ENCODE data around the gene CRIP2. TPM values are rescaled to one million over a fixed set of nuclear protein-coding genes. Genes with fewer than 3 reads are reported as not detected.

Gene CRIP2
- total RNA-seq, 1 donor from 2014 or later = 71.8 TPM

DNA sequence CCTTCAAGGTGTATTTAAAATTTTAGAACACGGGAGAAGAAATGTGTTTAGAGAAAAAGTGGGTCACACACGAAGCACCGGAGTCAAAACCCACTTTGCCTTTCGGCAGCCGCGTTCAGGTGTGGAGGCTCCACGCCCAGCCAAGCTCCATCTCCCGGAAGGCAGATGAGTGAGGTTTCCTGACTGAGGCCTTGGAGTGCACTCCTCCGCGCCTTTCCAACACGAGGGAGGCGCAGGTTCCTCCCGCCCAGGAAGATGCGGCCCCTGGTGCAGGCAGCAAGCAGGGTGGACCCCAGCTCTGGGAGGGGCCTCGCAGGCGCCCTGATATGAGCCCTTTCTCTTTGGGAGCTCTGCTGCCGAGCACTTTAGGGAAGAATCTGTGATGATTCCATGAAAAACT, 32.5 kb upstream of the CRIP2 start:
- FAIRE-seq (no peak), DNase-seq (ENCODE audit: low read depth) (no peak)
- no peak overlapping the region for H3K4me2 ChIP-seq (ENCODE audit: low read length)
- H3K4me1 ChIP-seq (ENCODE audit: insufficient read depth, low read length) = no peaks in the 10 kb centered on the region
- Mint-ChIP-seq H3K27ac (ENCODE audit: unreplicated experiment) (peak overlapping the region; percentile 53), H3K36me3 (ENCODE audit: low read depth, unreplicated experiment) (peaks cover 4% of the 10 kb centered on the region), H3K9me3 (ENCODE audit: unreplicated experiment) (no peaks in the 10 kb centered on the region), H3K4me3 (ENCODE audit: unreplicated experiment) (no peak overlapping the region), H3K4me1 (ENCODE audit: low read depth, unreplicated experiment) (no peaks in the 10 kb centered on the region), H3K27me3 (ENCODE audit: low read depth, unreplicated experiment) (no peaks in the 10 kb centered on the region)
- H3K27ac ChIP-seq (ENCODE audit: low read depth, low read length) = no peak overlapping the region
- H3K9me3 ChIP-seq (ENCODE audit: insufficient read depth, low read depth, low read length) = no peaks in the 10 kb centered on the region
- H4K20me1 ChIP-seq (ENCODE audit: insufficient read depth, low read length) = peaks cover 66% of the 10 kb centered on the region
- H3K79me2 ChIP-seq (ENCODE audit: insufficient read depth, low read length) = peaks cover 57% of the 10 kb centered on the region
- no peak overlapping the region for H3K9ac ChIP-seq (ENCODE audit: low read length)
- H2AFZ ChIP-seq (ENCODE audit: low read depth, low read length) = no peak overlapping the region
- no peak overlapping the region for H3K4me3 ChIP-seq (ENCODE audit: insufficient read depth, low read depth, low read length)
- H3K27me3 ChIP-seq (ENCODE audit: insufficient read depth, low read length) = no peaks in the 10 kb centered on the region
- TF ChIP-seq EZH2 (IDR thresholded peaks at IDR 0.05; ENCODE audit: insufficient read depth, low read length) = no peak
- TF ChIP-seq, protein P1, sequence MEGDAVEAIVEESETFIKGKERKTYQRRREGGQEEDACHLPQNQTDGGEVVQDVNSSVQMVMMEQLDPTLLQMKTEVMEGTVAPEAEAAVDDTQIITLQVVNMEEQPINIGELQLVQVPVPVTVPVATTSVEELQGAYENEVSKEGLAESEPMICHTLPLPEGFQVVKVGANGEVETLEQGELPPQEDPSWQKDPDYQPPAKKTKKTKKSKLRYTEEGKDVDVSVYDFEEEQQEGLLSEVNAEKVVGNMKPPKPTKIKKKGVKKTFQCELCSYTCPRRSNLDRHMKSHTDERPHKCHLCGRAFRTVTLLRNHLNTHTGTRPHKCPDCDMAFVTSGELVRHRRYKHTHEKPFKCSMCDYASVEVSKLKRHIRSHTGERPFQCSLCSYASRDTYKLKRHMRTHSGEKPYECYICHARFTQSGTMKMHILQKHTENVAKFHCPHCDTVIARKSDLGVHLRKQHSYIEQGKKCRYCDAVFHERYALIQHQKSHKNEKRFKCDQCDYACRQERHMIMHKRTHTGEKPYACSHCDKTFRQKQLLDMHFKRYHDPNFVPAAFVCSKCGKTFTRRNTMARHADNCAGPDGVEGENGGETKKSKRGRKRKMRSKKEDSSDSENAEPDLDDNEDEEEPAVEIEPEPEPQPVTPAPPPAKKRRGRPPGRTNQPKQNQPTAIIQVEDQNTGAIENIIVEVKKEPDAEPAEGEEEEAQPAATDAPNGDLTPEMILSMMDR (IDR thresholded peaks at IDR 0.05; ENCODE audit: insufficient read depth, low read depth, low read length) = no peak
- peaks cover 7% of the 10 kb centered on the region for H3K36me3 ChIP-seq (ENCODE audit: insufficient read depth, low read length)

DNA sequence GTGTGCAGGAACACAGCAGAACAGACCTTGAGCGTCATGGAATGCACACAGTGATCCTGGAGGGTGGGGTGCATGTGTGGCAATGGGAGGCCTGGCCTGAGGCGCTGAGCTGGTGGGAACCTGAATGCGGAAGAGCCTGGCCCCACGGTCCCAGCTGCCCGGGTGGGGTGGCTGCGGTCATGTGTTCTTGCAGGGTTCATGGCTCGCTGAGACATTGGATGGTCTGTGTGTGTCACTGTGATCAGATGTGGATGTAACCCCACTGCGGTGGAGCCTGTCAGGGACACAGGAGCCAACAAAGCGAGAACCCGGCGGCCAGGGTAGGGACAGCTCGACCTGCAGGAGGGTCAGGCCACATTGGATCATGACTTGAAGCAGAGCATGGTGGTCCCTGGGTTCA, 31.8 kb upstream of the CRIP2 start:
- Histone ChIP-seq H3K79me2 (ENCODE audit: insufficient read depth, low read length) (peaks cover 54% of the 10 kb centered on the region), H3K9ac (ENCODE audit: low read length) (no peak overlapping the region), H3K4me3 (ENCODE audit: insufficient read depth, low read depth, low read length) (no peak overlapping the region), H2AFZ (ENCODE audit: low read depth, low read length) (no peak overlapping the region), H3K27me3 (ENCODE audit: insufficient read depth, low read length) (no peaks in the 10 kb centered on the region), H4K20me1 (ENCODE audit: insufficient read depth, low read length) (peaks cover 66% of the 10 kb centered on the region), H3K4me1 (ENCODE audit: insufficient read depth, low read length) (no peaks in the 10 kb centered on the region), H3K27ac (ENCODE audit: low read depth, low read length) (no peak overlapping the region), H3K9me3 (ENCODE audit: insufficient read depth, low read depth, low read length) (no peaks in the 10 kb centered on the region), H3K36me3 (ENCODE audit: insufficient read depth, low read length) (peaks cover 7% of the 10 kb centered on the region), H3K4me2 (ENCODE audit: low read length) (no peak overlapping the region)
- DNase-seq (ENCODE audit: low read depth) (no peak), FAIRE-seq (no peak)
- Mint-ChIP-seq H3K27me3 (ENCODE audit: low read depth, unreplicated experiment) (no peaks in the 10 kb centered on the region), H3K4me3 (ENCODE audit: unreplicated experiment) (no peak overlapping the region), H3K4me1 (ENCODE audit: low read depth, unreplicated experiment) (no peaks in the 10 kb centered on the region), H3K9me3 (ENCODE audit: unreplicated experiment) (no peaks in the 10 kb centered on the region), H3K36me3 (ENCODE audit: low read depth, unreplicated experiment) (peaks cover 4% of the 10 kb centered on the region), H3K27ac (ENCODE audit: unreplicated experiment) (no peak overlapping the region)
- TF ChIP-seq EZH2 (IDR thresholded peaks at IDR 0.05; ENCODE audit: insufficient read depth, low read length) = no peak
- TF ChIP-seq, protein P1 (IDR thresholded peaks at IDR 0.05; ENCODE audit: insufficient read depth, low read depth, low read length) = no peak

DNA sequence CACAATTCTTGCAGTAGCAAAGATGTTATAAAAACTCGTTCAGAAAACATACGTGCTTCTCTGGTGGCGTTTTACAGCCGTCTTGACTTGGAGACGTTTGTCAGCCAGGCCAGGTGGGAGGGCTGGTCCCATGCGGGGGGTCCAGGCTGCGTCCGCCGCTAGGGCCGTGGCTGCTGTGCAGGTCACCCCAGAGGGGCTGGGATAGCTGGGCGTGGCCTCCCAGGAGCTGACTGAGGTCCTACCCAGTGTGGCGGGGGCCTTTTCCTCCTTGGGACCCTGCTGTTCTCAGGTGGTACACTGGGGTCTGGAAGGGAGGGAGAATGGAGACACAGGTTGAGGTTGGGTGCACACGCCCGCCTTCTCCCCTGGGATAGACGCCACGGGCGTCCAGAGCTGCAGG, 29.8 kb upstream of the CRIP2 start:
- Histone ChIP-seq H2AFZ (ENCODE audit: low read depth, low read length) (no peak overlapping the region), H3K4me1 (ENCODE audit: insufficient read depth, low read length) (no peaks in the 10 kb centered on the region), H3K36me3 (ENCODE audit: insufficient read depth, low read length) (peaks cover 7% of the 10 kb centered on the region), H4K20me1 (ENCODE audit: insufficient read depth, low read length) (peaks cover 60% of the 10 kb centered on the region), H3K4me2 (ENCODE audit: low read length) (no peak overlapping the region), H3K27me3 (ENCODE audit: insufficient read depth, low read length) (no peaks in the 10 kb centered on the region), H3K4me3 (ENCODE audit: insufficient read depth, low read depth, low read length) (no peak overlapping the region), H3K79me2 (ENCODE audit: insufficient read depth, low read length) (peaks cover 52% of the 10 kb centered on the region), H3K9ac (ENCODE audit: low read length) (no peak overlapping the region), H3K27ac (ENCODE audit: low read depth, low read length) (no peak overlapping the region), H3K9me3 (ENCODE audit: insufficient read depth, low read depth, low read length) (no peaks in the 10 kb centered on the region)
- Mint-ChIP-seq H3K36me3 (ENCODE audit: low read depth, unreplicated experiment) (peaks cover 4% of the 10 kb centered on the region), H3K27ac (ENCODE audit: unreplicated experiment) (no peak overlapping the region), H3K9me3 (ENCODE audit: unreplicated experiment) (no peaks in the 10 kb centered on the region), H3K4me3 (ENCODE audit: unreplicated experiment) (no peak overlapping the region), H3K4me1 (ENCODE audit: low read depth, unreplicated experiment) (no peaks in the 10 kb centered on the region), H3K27me3 (ENCODE audit: low read depth, unreplicated experiment) (no peaks in the 10 kb centered on the region)
- DNase-seq (ENCODE audit: low read depth) = no peak
- TF ChIP-seq EZH2 (IDR thresholded peaks at IDR 0.05; ENCODE audit: insufficient read depth, low read length) = no peak
- TF ChIP-seq, protein P1 (IDR thresholded peaks at IDR 0.05; ENCODE audit: insufficient read depth, low read depth, low read length) = no peak
- no peak for FAIRE-seq
